Measurements from ENCODE around the gene SLC9A9.

Gene SLC9A9

GRCh38 chr3:143331350-143331749 is 516.9 kb downstream of the SLC9A9 start:
- H3K4me3 ChIP-seq (ENCODE audit: low read depth, low read length): no peak overlapping the region
- no peak for DNase-seq (ENCODE audit: low read depth)
- no peak for TF ChIP-seq CTCF (conservative IDR thresholded peaks at IDR 0.05; ENCODE audit: low read depth, low read length)

- DNase-seq (ENCODE audit: low read depth): no peak
- no peak overlapping the region for H3K4me3 ChIP-seq (ENCODE audit: low read depth, low read length)
- no peak for TF ChIP-seq CTCF (conservative IDR thresholded peaks at IDR 0.05; ENCODE audit: low read depth, low read length)
These were observed 517.9 kb downstream of the SLC9A9 start for GRCh38 chr3:143330296-143330868.

GRCh38 chr3:143329567-143330211 is 518.6 kb downstream of the SLC9A9 start:
- peak; percentile 62 for DNase-seq (ENCODE audit: low read depth)
- peak; percentile 23 for TF ChIP-seq CTCF (conservative IDR thresholded peaks at IDR 0.05; ENCODE audit: low read depth, low read length)
- H3K4me3 ChIP-seq (ENCODE audit: low read depth, low read length): peak overlapping the region; percentile 17

- peak; percentile 49 for DNase-seq (ENCODE audit: low read depth)
- TF ChIP-seq CTCF (conservative IDR thresholded peaks at IDR 0.05; ENCODE audit: low read depth, low read length): peak; percentile 47
- H3K4me3 ChIP-seq (ENCODE audit: low read depth, low read length): no peak overlapping the region
These were observed 519.8 kb downstream of the SLC9A9 start for GRCh38 chr3:143328451-143328850.

- peak; percentile 48 for TF ChIP-seq CTCF (conservative IDR thresholded peaks at IDR 0.05; ENCODE audit: low read depth, low read length)
- H3K4me3 ChIP-seq (ENCODE audit: low read depth, low read length): no peak overlapping the region
- DNase-seq (ENCODE audit: low read depth): peak; percentile 41
These were observed 521.1 kb downstream of the SLC9A9 start for GRCh38 chr3:143326983-143327778.

GRCh38 chr3:143321058-143321769 is 527.1 kb downstream of the SLC9A9 start:
- no peak for TF ChIP-seq CTCF (conservative IDR thresholded peaks at IDR 0.05; ENCODE audit: low read depth, low read length)
- no peak for DNase-seq (ENCODE audit: low read depth)
- H3K4me3 ChIP-seq (ENCODE audit: low read depth, low read length): no peak overlapping the region
